Measurements from ENCODE around the gene KLHL29. TPM values are rescaled to one million over a fixed set of nuclear protein-coding genes. Genes with fewer than 3 reads are reported as not detected.

KLHL29 gene
- total RNA-seq, 1 donor from 2014 or later, result 6.9 TPM

GRCh38 chr2:23684395-23685176 lies 299.6 kb downstream of the KLHL29 start:
- DNase-seq, result no peak

- DNase-seq, result no peak
These were observed 300.2 kb downstream of the KLHL29 start for GRCh38 chr2:23685181-23685580.

DNA sequence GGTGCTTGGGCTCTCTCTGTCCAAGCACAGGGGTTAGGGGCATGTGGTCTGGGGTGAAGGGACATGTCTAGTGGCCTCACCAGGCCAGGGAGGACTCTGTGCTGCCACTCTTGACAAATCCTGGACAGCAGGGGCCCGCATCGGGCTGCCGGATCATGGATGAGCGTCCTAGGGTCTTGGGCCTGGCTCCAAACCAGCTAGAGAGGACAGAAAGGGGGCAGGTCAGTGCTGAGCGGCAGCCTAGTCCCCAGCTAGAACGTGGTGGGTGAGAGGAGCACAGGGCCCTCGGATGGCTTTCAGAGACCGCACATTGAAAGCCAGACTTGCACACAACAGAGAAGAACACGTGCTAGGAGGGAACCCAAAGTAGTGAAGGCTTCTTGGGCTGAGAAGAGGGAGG lies 300.7 kb downstream of the KLHL29 start:
- DNase-seq, result no peak

DNA sequence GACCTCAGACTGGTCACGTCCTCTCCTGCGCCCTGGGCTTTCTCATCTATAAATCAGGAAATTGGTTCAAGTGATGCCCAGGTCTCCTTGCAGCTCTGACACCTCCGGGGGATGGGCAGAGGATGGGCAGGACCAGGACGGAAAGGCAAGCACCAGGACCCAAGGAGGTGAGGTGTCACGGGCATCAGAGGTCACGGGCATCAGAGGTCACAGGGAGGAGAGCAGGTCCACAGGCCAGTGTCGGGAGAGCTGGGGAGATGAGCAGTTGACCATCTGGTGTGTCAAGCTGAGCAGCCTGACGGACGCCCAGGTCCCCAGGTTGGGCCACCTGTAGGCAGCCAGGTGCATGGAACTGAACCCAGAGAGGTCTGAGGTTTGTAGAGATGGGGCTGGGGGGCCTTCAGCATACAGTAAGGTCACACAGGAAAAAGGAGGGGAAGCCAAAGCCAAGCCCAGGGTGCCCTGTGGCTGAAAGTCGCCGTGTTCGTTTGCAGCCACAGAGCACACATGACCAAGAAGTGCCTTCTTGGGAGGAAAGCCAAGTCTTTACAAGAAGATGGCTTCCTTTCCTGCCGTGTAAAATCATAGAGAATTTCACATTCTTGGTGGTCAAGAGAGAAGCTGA lies 301.5 kb downstream of the KLHL29 start:
- no peak for DNase-seq

- no peak for DNase-seq
These were observed 302.2 kb downstream of the KLHL29 start for GRCh38 chr2:23687214-23687613.

- no peak for DNase-seq
These were observed 302.7 kb downstream of the KLHL29 start for GRCh38 chr2:23687713-23688112.

DNA sequence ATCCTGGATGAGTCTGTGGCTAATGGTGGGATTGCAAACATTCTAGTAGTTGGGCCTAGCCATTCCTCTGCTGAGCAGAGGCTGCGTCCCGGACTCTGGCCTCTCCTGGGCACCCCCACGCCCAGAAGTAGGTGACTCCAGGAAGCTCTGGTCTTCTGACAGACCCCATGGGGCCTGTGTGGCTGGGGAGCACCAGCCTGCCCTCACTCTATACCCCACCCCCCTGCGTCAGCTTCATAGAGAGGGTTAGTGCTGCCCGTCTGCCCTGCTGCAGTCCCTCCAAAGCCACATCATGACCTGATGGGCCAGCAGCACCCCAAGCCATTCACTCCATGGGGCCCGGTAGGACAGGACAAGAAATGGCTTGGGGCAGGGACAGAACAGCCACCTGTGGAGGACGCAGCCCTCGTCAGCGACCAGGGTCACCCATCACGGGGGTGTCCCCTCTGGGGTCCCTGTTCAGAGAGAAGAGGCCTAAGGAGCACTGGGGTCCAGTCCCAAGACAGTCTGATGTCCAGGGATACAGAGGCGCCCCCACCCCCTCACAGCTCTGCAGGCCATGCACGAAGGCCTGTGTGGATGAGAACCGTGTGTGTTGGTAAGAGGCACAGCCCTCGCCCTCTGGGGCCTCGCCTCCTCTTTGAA lies 303.6 kb downstream of the KLHL29 start:
- DNase-seq, result no peak

DNA sequence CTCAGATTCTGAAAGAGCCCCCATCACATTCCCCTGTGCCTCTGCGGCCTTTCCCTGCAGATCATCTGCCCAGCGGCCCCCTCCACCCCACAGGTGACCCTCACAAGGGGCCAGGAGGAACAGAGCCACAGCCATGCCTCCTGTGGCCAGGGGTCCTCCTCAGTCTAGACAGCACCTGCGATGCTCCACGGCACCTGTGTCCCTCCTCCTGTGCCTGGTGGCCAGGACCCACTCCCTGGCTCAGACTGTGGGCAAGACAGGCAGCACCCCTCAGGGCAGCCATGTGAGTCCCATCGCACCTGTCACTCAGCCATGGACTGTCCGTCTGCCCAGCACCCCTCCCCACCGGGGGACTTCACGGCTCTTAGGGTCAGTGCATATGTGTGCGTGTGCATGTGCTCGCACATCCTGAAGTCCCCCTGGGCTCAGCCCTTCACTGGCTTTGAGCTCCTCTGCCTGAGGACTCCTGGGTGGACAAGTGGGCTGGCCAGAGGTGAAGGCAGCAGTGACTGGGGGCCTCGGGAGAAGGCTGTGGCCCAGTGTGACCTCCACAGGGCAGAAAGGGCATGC lies 304.2 kb downstream of the KLHL29 start:
- DNase-seq, result no peak

DNA sequence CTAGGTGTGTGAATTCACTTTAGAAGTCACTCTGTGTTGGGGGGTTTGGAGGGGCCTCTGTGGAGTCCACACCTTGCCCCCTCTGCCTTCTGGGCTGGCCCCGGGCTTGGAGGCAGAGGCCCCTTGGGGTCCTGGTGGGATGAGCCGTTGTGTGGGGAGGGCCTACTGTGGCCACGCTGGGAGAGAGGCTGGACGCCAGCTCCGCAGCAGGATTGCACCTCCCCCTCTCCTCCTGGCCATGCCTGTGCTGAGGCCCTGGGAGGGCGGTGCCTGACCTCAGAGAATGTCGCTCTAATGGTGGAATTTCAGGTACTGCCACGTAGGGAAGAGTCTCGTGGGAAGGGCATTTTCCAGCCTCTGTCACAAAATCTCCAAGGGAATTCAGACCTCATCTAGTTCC lies 304.9 kb downstream of the KLHL29 start:
- DNase-seq, result no peak

DNA sequence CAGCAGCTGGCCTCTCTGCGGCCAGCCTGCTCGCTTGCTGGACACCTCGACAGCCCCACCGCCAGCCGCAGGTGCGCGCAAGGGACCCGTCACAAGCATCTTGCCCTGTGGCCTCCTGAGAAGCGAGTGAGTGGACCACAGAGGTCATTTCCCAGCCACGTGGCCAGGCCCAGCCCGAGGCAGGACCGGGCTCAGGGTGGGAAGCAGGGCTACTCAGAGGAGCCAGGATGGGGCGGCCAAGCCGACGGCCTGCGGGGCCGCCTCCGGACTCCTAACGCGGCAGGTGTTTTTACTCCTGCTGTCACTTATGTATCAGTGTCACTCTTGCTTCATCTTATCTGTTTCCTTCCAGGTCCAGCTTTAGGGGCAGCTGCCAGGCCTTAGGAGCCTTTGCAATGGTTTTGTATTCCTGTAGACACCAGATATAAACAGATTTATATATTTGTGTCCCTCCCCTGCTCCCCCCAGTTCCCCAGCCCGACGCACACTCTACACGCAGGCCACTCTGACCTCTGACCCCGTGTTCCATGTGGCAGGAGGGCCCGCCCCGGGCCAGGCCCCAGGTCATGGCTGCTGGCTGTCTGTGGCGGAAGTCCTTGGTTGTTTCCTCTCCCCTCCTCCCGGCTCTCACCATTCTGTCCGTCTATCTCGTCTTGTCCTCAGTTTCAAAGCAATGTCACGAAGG lies 305.6 kb downstream of the KLHL29 start:
- DNase-seq, result no peak

DNA sequence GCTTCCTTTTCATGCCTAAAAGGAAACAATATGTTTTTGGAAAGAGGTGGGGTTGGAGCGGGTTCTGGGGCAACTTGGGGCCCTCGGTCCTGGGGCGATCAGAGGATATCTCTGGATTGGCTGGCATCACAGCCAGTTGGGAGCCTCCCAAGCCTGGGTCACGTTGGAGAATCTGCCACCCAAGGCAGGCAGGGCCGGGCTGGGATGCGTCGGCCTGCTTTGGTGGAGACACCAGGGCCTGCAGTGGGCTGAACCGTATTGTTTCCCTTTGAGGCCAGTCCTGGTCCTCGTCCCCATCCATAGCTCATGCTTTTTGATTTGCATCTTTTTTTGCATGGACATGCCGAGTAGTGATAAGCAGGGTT lies 306.1 kb downstream of the KLHL29 start:
- DNase-seq, result no peak

DNA sequence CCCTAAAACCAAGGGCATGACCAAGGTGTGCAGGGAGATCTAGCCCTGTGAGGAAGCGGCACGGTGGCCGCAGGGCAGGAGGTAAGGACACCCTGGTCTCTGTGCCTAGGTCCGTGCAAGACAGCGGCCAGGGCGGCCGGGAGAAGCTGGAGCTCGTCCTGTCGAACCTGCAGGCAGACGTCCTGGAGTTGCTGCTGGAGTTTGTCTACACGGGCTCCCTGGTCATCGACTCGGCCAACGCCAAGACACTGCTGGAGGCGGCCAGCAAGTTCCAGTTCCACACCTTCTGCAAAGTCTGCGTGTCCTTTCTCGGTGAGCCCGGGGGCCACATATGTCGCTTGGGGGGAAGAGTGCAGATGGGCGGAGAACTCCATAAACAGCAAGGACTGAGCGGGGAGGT lies 306.6 kb downstream of the KLHL29 start:
- no peak for DNase-seq

- DNase-seq, result no peak
These were observed 307.3 kb downstream of the KLHL29 start for GRCh38 chr2:23692263-23692662.

DNA sequence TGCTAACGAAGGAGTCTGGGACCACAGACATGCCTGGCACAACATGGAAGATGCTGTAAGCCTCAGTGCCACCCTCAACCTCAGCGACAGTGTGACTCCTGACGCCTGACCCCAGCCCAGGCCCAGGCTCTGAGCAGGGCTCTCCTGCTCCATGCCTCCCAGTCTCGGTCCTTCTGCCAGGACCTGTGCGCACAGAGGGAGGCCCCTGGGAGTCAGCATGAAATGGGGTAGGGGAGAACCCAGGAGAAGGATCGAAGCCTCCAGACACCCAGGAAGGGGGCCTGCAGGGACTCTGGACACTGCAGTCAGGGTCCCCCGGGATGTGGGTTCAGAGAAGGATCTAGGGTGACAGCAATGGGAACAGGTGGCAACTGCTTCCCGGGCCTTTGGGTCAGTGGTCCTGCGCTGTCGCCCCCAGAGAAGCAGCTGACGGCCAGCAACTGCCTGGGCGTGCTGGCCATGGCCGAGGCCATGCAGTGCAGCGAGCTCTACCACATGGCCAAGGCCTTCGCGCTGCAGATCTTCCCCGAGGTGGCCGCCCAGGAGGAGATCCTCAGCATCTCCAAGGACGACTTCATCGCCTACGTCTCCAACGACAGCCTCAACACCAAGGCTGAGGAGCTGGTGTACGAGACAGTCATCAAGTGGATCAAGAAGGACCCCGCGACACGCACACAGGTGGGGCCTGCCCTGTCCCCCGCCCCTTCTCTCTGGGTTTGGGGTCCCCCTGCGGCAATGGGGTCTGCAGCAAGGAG lies 308.0 kb downstream of the KLHL29 start:
- no peak for DNase-seq

GRCh38 chr2:23693606-23693951 lies 308.6 kb downstream of the KLHL29 start:
- DNase-seq, result no peak

GRCh38 chr2:23694058-23695045 lies 309.4 kb downstream of the KLHL29 start:
- no peak for DNase-seq

DNA sequence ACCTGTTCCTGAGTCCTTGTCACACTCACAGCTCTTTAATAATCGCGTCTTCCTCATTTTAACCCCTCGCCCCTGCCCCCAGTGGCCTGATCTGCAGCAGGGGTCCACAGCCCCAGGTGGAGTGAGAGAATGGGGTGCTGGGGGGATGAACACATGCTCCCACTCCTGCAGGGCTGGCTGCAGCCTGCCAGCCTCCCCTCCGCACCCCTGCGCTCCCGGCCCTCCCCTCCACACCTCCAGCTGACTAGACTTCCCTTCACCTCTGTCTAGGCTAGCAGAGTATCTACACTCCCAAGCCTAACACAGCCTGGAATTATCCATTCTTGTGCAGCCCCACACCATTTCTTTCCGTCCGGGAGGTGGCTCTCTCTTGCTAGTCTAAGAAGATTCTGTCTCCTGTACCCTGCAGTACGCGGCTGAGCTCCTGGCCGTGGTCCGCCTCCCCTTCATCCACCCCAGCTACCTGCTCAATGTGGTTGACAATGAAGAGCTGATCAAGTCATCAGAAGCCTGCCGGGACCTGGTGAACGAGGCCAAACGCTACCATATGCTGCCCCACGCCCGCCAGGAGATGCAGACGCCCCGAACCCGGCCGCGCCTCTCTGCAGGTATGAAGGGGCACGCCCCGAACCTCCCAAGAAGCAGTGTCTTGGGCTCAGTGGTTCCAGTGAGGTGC lies 310.4 kb downstream of the KLHL29 start:
- DNase-seq, result no peak

DNA sequence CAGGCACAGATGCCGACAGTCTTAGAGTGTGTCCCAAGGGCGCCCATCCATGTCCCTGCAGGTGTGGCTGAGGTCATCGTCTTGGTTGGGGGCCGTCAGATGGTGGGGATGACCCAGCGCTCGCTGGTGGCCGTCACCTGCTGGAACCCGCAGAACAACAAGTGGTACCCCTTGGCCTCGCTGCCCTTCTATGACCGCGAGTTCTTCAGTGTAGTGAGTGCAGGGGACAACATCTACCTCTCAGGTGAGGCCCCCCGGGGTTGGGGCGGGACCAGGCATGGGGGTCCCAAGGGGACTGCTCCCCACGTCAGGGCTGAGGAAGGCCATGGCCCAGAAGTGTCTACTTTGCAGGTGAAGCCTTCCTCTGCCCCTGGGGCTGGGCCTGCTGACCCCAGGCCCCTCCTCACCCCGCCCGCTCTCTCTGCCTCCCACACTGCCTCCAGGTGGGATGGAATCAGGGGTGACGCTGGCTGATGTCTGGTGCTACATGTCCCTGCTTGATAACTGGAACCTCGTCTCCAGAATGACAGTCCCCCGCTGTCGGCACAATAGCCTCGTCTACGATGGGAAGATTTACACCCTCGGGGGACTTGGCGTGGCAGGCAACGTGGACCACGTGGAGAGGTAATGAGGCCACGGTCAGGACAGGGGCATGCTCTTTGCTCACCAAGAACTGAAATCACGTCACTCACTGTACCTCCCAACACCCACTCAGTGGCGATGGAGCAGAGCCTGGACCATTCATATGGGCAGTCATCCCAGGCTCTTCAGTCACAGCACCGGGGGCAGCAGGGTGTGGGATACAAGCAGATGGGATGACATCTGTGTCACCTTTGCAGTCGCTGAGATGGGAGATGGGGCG lies 311.1 kb downstream of the KLHL29 start:
- no peak for DNase-seq

- no peak for DNase-seq
These were observed 311.7 kb downstream of the KLHL29 start for GRCh38 chr2:23696752-23697045.

All from skin of body (tissue), 2 donors.